MCF 10A (cell line): Measurements from ENCODE around the gene EP400. TPM values are rescaled to one million over a fixed set of nuclear protein-coding genes. Genes with fewer than 3 reads are reported as not detected.

Experiments used
- BruUV-seq: library from RNA; stranded (reverse); fragments of 400-500 nt; replicated peaks from 2 replicates; lab custom pipeline; 2021; lab: Mats Ljungman, UMichigan
- CTCF ChIA-PET: fragments of 300-600 bp; sonication (Branson Sonifier 250); formaldehyde crosslinking; extraction: SDS; loops from one replicate; lab custom pipeline; 2021; ENCODE audit warnings: antibody characterized with exemption, inconsistent platforms; lab: Yijun Ruan, JAX
- POLR2A ChIA-PET: fragments of 300-600, 350-650 bp; sonication (Branson Sonifier 250); formaldehyde crosslinking; extraction: SDS; loops from one replicate; lab custom pipeline; 2020; ENCODE audit warnings: antibody characterized with exemption, inconsistent platforms; lab: Yijun Ruan, JAX
- DNase-seq: peaks from one replicate; pipeline ENCODE4 v3.0.0-alpha.2; 2018; ENCODE audit not compliant: unreplicated experiment
- H3K27ac Mint-ChIP-seq: one replicate; pipeline ENCODE4 v1.8.0; 2022; ENCODE audit warnings: mild to moderate bottlenecking, low read depth, mixed read lengths; ENCODE audit not compliant: unreplicated experiment
- H3K27me3 Mint-ChIP-seq: one replicate; pipeline ENCODE4 v1.8.0; 2022; ENCODE audit warnings: mixed read lengths; ENCODE audit not compliant: insufficient read depth, unreplicated experiment
- H3K36me3 Mint-ChIP-seq: one replicate; pipeline ENCODE4 v1.8.0; 2022; ENCODE audit warnings: mild to moderate bottlenecking, moderate library complexity, mixed read lengths; ENCODE audit not compliant: insufficient read depth, unreplicated experiment
- H3K4me1 Mint-ChIP-seq: one replicate; pipeline ENCODE4 v1.8.0; 2022; ENCODE audit warnings: mixed read lengths; ENCODE audit not compliant: insufficient read depth, unreplicated experiment
- H3K4me3 Mint-ChIP-seq: one replicate; pipeline ENCODE4 v1.8.0; 2022; ENCODE audit warnings: mild to moderate bottlenecking, moderate library complexity, mixed read lengths; ENCODE audit not compliant: unreplicated experiment
- H3K9me3 Mint-ChIP-seq: one replicate; pipeline ENCODE4 v1.8.0; 2022; ENCODE audit warnings: mixed read lengths; ENCODE audit not compliant: unreplicated experiment
- intact Hi-C: fragments of 100-400 bp; cut with micrococcal nuclease; formaldehyde crosslinking; loops from 2 replicates; pipeline ENCODE4 v1.14.1; 2022
- total RNA-seq: library from RNA; stranded (reverse); gene quantifications from 2 replicates; pipeline ENCODE4 v1.2.3, GENCODE V29; 2022
- TF ChIP-seq, protein P1 (sequence below): fragments of 200-600 bp; IDR thresholded peaks from one replicate; pipeline ENCODE4 v1.8.0; 2022; ENCODE audit warnings: antibody characterized with exemption, mild to moderate bottlenecking; ENCODE audit not compliant: unreplicated experiment

Gene EP400
- total RNA-seq, 1 experiment from 2014 or later: 52.4 TPM

DNA sequence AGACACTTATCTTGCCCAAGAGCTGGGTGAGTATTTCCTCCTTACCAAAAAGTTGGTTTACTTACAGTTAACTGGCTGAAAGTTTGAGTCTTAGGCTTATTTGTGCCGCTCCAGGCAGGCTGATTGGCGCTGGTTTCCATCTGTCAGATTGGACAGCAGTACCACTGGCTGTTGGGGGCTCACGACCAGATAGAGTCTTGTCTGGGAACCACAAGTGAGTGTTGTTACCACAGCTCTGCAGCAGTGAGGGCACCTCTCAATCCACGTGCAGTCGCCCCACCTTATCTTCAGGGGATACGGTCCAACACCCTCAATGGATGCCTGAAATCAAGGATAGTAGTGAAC, 135.5 kb downstream of the EP400 start:
- no TSS peak for BruUV-seq
- intact Hi-C loops: no loop called here
- Mint-ChIP-seq H3K27ac (peak overlapping the region; percentile 70), H3K36me3 (peaks cover 35% of the 10 kb centered on the region), H3K9me3 (no peaks in the 10 kb centered on the region), H3K4me3 (peak overlapping the region; percentile 81), H3K27me3 (no peaks in the 10 kb centered on the region), H3K4me1 (peaks cover 13% of the 10 kb centered on the region)
- POLR2A ChIA-PET: interaction anchor here (0.6 to 1.2 kb wide), 2 partner anchors 15 to 1045 kb away, joined by 3 read pairs; partner anchors contain the start of genes ZNF10 and ZNF891
- CTCF ChIA-PET: interaction anchor here (0.6 to 0.7 kb wide), 2 partner anchors 336 to 779 kb away, joined by 3 to 4 read pairs; no protein-coding TSS in a partner anchor
- TF ChIP-seq, protein P1, sequence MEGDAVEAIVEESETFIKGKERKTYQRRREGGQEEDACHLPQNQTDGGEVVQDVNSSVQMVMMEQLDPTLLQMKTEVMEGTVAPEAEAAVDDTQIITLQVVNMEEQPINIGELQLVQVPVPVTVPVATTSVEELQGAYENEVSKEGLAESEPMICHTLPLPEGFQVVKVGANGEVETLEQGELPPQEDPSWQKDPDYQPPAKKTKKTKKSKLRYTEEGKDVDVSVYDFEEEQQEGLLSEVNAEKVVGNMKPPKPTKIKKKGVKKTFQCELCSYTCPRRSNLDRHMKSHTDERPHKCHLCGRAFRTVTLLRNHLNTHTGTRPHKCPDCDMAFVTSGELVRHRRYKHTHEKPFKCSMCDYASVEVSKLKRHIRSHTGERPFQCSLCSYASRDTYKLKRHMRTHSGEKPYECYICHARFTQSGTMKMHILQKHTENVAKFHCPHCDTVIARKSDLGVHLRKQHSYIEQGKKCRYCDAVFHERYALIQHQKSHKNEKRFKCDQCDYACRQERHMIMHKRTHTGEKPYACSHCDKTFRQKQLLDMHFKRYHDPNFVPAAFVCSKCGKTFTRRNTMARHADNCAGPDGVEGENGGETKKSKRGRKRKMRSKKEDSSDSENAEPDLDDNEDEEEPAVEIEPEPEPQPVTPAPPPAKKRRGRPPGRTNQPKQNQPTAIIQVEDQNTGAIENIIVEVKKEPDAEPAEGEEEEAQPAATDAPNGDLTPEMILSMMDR: no peak
- no peak for DNase-seq

DNA sequence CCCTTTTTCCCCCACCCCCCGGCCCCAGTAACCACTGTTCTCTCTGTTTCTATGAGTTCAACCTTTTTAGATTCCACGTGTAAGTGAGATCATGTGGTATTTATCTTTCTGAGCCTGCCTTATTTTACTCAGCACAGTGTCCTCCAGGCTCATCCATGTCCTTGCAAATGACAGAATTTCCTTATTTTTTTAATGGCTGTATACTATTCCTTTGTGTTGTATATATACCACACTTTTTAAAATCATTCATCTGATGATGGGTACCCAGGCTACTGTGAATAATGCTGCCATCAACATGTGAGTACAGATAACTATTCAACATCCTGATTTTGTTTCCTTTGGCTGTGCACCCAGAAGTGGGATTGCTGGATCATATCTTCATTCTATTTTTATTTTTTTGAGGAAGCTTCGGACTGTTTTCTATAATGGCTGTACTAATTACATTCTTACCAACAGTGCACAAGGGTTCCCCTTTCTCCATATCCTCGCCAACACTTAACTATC, 139.7 kb downstream of the EP400 start:
- no peak overlapping the region for H3K27ac Mint-ChIP-seq
- no peak overlapping the region for H3K4me3 Mint-ChIP-seq
- CTCF ChIA-PET: interaction anchor here (0.5 to 0.7 kb wide), 2 partner anchors 14 to 258 kb away, joined by 3 read pairs; no protein-coding TSS in a partner anchor

DNA sequence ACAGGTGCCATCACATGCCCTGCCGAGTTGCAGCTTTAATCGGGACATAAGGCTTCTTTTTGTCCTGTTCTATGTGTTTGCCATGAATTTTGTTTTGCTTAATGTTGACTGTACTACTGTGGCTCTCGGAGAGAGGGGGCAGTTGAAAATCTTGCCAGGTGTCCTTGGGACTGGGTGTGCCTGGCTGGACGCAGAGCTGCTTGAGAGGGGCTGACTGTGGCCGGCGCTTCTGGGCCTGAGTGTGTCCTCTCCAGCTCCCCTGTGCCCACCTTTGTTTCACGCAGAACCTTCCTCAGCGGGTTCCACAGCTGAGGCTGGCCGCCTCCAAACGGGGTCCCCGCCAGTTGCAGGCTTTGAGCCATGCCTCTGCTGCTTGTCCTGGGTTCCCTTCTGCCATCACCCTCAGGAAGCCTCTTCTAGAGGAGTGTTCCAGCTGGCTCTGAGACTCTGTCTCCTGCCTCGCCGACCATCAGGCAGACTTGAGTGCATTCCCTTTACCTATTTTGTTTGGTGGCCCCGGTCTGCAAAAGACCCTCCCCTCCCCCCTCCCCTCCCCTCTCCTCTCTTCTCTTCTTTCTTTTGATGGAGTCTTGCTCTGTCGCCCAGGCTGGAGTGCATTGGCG, 144.6 kb downstream of the EP400 start:
- no TSS peak for BruUV-seq
- H3K4me1 Mint-ChIP-seq: no peaks in the 10 kb centered on the region
- intact Hi-C loops: no loop called here
- ChIA-PET CTCF (no interaction called here), POLR2A (no interaction called here)
- TF ChIP-seq, protein P1: no peak
- H3K36me3 Mint-ChIP-seq: peaks cover 24% of the 10 kb centered on the region
- no peaks in the 10 kb centered on the region for H3K27me3 Mint-ChIP-seq
- no peak overlapping the region for H3K27ac Mint-ChIP-seq
- H3K4me3 Mint-ChIP-seq: no peak overlapping the region
- DNase-seq: no peak
- H3K9me3 Mint-ChIP-seq: no peaks in the 10 kb centered on the region

More for the DNA sequence above, 139.7 kb downstream of the EP400 start:
- Mint-ChIP-seq H3K4me1 (peaks cover 6% of the 10 kb centered on the region), H3K9me3 (no peaks in the 10 kb centered on the region), H3K36me3 (peaks cover 28% of the 10 kb centered on the region), H3K27me3 (no peaks in the 10 kb centered on the region)
- POLR2A ChIA-PET: no interaction called here
- BruUV-seq: no TSS peak
- no peak for DNase-seq
- intact Hi-C loops: no loop called here
- TF ChIP-seq, protein P1: no peak

DNA sequence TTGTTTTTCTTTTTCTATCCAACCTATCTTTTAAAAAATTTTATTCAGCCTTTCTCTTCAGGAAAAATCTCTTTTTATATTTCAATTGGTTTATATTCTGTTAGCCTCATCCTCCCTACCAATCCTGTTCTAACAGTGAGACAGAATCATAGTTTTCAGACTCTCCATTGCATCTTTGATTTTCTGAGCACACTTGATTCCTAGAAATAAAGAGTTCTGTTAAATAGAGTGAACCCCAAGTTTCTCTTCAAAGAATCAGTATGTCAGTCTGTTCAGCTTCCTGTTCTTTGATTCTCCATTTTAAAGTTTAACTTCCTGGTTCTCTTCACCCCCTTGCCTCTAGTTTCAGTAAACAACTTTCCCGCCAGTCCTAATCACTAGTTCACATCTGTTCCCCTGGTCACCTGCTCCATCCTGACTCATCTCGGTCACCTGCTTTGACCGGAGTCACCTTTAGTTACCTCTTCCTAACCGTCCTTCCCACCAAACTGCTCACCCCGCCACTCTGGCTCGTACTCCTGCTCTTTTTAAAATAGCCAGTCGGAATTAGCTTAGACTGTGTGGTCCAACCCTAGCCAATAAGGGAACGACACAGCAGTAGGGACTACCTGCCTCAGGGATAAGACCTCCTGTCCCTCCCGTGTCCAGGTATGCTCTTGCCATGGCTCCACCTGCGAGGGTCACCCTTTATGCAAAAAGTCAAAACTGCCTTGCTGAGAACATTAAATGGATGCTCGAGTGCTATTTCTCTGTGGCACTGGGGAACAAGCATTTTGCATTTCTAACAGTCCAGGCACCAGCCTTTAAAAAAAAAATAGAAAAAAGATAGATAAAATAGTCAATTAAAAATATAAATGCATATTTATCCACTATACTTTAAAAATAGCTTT, 146.0 kb downstream of the EP400 start:
- H3K4me3 Mint-ChIP-seq: no peak overlapping the region
- TF ChIP-seq, protein P1: no peak
- intact Hi-C loops: no loop called here
- H3K27me3 Mint-ChIP-seq: no peaks in the 10 kb centered on the region
- H3K27ac Mint-ChIP-seq: no peak overlapping the region
- no peaks in the 10 kb centered on the region for H3K4me1 Mint-ChIP-seq
- ChIA-PET POLR2A (no interaction called here), CTCF (no interaction called here)
- H3K9me3 Mint-ChIP-seq: no peaks in the 10 kb centered on the region
- H3K36me3 Mint-ChIP-seq: peaks cover 35% of the 10 kb centered on the region
- BruUV-seq: no TSS peak
- DNase-seq: no peak
